Fibroblast of skin of right biceps (primary cell): ENCODE data around the gene CDK11A.
"Not testable (repeated sequence)": the region's sequence is repeated elsewhere in the genome, so short reads cannot be mapped to it uniquely, and the experiment has no call there.

Source experiments
- DNase-seq: peaks from one replicate; pipeline ENCODE4 v3.0.0-alpha.2; 2013

The CDK11A gene

DNA sequence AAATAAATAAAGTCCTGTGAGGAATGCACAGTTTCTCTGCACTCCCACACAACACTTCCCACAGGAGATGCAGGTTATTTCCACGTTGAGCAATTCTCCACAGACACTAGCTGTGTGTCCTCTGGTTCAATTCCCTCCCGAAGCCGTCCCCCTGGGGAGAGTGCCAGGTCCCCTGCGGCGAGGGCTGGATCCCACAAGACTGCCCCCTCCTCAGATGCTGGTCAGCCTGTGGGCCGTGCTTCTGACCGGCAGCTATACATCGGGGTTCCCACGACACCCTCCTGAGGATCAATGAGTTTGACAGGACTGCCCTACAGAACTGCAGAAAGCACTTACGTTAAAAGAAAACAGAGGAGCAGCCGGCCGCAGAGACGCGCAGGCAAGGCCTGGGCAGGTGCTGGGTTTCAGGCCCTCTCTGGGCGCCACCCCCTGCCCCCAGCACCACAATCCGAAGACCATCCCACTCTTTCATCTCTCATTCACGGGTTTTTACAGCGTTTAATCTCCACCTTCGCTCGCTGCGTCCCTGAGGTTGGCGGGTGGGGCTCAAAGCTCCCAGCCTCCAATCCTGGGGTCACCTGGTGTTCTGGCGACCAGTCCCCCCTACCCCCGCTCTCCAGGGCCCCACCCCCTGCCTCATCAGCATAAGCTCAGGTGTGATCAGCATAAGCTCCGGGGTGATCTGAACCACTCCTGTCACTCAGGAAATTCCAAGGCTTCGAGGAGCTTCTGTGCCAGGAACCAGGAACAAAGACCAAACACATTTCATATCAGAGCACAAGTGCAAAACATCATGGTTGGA, 40.9 kb downstream of the CDK11A start:
- no peak for DNase-seq

DNA sequence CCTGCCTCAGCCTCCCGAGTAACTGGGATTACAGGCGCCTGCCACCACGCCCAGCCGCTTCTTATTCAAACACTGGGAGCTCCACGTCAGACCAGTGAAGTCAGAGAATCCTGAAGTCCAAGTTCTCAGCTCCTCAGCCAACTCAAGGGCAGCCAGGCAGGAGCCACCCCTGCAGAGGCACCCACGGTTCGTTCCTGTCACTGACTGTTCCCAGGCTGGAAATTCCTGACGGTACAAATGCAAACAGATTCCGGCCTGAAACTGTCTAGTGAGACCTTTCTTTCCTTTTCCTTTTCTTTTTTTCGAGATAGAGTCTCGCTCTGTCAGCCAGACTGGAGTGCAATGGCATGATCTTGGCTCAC, 43.3 kb downstream of the CDK11A start:
- no peak for DNase-seq

DNA sequence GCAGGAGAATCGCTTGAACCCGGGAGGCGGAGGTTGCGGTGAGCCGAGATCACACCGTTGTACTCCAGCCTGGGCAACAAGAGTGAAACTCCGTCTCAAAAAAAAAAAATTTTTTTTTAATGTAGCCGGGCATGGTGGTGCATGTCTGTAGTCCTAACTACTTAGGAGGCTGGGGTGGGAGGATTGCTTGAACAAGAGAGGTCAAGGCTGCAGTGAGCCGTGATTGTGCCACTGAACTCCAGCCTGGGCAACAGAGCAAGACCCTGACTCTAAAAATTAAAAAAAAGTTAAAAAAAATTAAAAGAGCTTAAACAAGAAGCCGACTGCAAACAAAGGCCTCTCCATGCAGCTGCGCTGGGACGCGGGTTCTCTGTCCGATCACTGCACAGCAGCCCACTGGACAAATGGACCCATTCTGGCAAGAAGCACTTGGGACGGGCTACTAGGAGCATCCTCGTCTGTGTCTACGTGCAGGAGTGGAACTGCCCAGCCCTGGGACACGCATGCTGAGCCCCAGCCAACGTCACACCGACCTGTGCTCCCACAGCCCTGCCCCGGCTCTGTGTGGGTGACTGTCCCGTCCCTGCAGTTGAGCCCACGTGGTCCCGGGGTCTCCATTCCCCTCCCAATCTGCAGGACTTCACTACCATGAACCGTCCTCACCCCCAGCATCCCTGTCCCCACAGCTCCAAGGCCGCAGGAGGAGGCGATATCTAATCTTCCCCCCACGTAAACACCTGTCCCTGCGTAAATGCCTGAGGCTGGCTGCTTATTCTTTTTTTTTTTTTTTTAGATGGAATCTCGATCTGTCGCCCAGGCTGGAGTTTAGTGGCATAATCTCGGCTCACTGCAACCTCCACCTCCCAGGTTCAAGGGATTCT, 43.9 kb downstream of the CDK11A start:
- no peak for DNase-seq

DNA sequence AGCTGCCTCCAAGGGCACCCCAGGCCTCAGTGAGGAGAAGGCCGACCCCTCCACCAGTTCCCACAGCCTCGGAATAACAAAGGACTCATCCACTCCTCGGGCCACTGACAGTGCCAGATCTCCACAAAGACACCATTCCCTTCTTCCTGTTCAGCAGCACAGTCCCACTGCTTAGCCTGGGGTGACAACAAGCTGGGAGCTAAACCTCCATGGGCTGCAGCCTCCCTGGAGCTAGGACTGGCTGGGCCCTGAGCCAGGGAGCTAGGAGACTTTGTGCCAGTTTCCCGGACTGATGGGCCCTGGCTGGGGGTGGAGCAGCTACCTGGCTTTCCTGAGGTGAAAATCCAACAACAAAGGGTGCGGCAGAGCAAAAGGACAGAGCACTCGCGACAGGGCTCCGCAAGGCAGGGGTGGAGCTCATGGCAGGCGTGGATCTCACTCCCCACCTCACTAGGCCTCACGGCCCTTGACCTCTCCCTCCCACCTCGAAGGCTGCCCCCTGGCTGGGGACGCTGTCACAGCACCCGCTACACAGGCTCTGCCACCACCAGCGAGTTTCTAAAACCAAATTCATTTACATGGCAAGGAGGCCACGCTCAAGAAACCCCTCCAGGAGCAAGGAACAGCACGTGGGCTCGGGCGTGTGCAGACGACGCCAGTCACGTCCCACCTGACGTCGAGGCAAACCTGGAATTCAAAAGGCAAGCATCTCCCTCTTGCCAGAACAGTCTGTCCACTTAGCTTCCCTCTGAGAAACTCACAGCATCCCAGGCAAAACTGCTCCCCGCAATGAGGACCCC, 45.4 kb downstream of the CDK11A start:
- no peak for DNase-seq

DNA sequence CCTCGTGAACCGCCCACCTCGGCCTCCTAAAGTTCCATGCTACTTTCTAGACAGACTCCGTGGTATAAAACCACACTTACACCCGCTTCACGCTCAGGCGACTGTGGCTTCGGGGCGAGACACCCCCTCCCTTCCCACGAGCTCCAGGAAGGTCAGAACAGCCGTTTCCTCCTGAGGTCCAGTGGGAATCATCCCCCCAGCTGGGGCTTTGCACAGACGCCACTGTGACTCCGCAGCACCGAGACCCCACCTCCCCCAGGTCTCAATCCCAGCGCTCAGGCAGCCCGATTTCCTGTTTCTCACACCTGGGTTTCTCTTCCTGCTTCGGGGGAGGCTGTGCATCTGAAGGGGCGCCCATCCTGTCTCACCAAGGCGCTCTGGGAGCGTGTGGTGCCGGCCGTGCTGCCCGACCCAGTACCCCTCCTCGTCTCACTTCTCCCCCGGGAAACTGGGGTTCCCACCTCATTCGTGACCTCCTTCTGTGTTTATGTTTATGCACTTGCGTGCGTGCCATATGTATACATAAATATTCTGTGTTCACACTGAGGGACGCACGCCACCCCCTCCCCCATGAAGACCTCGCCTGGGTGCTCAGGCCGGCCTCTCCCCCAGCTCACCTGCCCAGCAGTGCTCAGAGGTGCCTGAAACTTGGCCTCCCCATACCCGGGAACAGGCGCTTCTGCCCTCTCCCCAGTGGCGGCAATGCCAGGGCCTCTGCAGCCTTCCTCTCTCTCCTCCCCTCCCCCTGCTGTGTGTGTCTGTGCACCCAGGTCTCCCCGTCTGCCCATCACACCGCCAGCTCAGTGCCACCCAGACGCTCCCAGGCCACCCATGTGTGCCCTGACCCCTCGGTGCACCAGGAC, 46.2 kb downstream of the CDK11A start:
- no peak for DNase-seq

DNA sequence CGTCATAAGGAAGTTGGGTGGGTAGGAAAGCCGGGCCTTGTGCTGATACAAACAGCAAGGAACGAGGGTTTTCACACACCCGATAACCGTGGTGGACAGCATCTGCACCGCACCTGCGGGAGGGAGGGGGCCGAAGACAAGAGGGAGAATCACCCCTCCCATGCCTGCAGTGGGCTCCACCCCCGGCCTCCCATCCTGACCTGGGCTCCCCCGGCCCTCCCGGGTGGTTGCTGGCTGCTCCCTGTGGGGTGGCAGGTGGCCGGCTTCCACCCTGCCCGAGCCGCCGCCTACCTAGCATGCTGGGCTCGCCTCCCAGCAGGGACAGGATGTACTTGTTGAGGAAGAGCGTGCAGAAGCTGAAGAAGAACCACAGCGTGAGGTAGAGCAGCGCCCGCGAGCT, 48.1 kb downstream of the CDK11A start:
- DNase-seq: not testable (repeated sequence)

DNA sequence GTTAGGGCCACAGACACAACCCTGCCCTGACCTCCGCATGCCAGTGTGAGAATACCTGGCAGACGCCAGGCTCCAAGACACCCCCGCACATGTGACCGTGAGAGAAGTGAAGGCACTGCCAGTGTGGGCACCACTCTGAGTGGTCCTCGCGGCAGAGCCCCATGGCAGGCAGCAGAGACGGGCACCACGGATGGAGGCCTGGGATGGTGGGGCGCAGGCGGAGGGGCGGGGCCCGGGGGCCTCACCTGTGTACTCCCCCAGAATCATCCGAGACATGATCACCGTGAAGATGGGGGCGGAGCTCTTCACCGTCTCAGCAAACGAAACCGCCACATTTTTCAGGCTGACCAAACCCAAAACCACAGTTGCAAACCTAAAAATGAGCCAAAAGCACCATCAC, 48.9 kb downstream of the CDK11A start:
- not testable (repeated sequence) for DNase-seq

DNA sequence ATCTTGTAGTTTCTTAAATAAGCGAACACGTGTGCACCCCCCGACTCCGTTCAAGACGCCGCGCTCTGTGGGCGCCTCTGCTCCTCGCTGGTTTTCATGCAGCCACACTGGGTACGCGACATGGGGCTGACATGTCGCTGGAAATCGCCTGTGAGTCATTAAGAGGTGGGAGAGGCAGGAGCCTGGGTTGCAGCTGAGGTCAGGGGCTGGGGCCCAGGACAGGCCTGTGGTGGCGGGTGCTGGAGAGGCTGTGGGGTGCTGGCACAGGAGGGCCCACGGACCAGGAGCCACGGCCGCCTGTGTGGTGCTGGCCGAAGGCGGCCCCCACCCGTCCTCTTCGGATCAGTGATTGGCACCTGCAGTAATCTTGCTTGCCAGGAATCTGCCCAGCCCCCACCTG, 49.4 kb downstream of the CDK11A start:
- DNase-seq: not testable (repeated sequence)

DNA sequence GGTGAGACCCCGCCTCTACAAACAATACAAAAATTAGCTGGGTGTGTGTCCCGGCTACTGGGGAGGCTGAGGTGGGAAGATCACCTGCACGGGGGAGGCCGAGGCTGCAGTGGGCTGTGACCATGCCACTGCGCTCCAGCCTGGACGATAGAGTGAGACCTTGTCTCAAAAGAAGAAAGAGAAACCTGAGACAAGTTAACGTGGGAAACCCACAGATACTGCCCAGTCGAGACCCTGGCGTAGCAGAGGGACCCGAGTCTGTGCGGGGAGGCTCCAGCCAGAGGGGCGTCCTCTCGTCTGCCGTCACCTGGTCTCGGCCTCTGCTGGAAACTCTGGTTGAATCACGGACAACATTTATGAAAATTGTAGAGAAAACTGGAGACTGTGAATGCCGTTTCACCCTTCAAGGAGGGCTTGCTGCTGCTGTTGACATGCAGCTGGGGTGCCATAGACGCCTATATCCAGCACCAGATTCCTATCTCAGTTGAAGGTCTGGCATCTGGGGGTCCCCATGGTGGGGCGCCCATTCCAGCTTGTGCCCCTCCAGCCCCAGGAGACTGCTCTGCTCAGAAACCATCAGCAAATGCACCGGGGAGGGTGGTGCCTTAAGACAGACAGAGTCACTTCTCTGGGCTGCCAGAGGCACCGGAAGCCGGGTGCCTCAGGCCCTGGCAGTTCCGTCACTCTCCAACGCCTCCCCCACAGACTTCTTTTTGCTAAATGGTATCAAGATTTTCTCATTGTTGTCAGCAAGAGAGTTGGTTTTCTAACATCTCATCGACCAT, 51.8 kb downstream of the CDK11A start:
- DNase-seq: no peak

DNA sequence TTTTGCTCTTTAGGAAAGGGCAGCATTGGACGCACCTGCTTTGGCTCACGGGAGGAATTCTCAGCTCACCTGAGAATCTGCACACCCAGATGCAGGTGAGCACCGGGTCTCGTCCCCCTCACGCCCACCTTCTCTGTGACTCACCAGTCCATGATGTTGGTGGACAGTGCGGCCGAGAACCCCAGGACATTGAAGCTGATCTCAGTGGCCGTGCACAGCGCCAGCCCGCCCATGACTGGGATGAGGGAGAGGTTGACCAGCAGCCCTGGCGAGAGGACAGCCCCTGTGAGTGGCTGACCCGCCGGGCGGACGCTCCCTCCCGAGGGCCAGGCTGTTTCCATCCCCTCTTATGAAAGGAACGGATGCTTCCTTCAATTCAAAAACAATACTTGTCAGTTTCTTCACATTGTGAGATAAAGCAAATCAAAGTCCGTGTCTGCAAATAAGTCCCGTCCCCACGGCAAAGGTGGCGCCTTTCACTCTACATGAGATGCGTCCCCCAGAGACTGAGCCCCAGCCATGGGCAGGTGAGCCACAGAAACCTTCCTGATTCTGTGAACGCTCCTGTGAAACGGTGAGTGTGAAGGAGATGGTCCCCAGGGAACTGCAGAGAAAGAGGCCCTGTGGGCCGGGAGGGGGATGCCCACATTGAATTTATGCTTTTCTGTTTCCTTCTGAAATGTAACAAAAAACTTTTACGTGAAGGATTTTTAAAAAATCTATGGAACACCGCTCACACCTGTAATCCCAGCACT, 52.6 kb downstream of the CDK11A start:
- DNase-seq: no peak

DNA sequence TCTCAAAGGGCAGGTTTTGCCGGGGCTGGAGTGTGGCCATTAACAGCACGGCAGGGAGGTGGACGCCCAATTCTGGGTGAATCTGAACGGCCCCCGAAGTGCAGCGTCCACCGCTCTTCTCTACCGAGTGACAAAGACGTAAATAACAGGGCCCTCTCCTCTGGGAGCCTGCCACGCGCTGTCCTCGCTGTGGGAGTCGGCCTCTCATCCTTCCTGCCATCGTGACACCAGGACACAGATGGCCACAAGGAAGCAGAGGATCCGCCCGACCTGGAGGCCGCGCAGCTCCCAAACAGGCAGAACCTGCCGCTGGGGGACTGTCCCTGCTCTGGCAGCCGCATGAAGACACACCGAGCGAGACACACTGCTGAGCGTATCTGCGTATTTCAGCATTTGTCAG, 53.3 kb downstream of the CDK11A start:
- no peak for DNase-seq

DNA sequence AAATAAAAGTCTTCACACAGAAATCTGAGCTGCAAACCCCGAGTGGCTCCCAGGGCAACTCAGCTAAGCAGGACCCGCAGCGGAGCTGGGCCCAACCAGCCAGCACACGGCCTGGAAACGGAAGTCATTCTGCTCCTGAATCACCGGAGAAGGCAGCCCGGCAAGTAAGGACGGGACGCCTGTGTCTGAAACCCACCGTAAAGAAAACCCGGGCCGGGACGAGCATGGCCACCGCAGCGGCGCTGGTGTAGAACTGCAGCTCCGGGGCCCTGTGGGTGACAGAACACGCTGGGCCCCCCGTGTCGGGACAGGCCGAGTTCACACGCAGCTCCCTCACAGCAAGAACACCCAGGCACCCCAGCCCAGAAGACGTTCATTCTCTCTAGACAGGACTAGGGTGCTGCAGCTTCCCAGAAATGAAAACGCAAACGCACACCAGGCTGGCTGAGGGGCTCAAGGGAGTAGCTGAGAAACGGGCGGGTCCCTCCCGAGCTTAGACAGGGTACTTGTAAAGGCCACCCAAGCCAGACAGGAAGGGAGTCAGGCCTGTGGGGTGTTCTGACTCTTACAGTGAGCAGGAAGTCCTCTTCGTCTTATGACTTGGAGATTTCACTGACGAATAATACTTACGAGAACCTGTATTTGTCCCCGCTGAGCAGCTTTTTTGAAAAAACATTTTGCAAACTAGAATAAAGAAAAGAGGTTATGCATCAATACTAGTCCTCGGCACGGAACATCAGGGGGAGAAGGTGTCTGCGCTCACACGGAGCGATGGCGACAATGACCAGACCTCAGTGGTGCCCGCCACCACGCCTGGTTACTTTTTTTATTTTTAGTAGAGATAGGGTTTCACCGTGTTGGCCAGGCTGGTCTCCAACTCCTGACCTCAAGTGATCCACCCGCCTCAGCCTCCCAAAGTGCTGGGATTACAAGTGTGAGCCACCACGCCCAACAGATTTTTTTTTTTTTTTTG, 54.4 kb downstream of the CDK11A start:
- no peak for DNase-seq

DNA sequence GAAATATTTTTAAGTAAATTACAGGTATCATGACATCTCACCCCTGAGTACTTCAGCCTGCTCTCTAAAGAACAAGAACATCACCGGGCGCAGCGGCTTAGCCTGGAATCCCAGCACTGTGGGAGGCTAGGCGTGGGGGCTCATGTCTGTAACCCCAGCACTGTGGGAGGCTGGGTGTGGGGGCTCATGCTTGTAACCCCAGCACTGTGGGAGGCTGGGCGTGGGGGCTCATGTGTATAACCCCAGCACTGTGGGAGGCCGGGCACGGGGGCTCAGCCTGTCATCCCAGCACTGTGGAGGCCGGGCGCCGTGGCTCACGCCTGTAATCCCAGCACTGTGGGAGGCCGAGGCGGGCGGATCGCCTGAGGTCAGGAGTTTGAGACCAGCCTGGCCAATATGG, 57.6 kb downstream of the CDK11A start:
- DNase-seq: no peak

DNA sequence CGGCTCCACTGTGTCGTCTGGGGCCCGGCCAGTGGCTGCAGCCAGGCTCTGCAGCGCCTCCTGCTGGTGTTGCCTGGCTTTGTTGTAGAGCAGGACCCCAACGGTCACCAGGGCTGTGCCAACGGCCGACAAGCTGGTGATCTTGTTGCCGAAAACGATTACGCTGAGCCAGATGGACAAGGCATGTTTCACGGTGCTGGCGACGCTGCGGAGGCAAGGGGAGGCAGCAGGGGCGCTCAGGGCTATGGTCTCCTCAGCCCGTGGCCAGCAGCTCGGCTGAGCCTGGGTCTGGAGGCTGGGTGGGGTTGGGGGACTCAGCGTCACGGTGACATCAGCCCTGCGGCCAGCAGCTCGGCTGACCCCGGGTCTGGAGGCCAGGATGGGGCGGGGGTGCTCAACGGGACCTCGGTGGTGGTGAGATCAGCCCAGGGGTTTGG, 58.3 kb downstream of the CDK11A start:
- DNase-seq: no peak

DNA sequence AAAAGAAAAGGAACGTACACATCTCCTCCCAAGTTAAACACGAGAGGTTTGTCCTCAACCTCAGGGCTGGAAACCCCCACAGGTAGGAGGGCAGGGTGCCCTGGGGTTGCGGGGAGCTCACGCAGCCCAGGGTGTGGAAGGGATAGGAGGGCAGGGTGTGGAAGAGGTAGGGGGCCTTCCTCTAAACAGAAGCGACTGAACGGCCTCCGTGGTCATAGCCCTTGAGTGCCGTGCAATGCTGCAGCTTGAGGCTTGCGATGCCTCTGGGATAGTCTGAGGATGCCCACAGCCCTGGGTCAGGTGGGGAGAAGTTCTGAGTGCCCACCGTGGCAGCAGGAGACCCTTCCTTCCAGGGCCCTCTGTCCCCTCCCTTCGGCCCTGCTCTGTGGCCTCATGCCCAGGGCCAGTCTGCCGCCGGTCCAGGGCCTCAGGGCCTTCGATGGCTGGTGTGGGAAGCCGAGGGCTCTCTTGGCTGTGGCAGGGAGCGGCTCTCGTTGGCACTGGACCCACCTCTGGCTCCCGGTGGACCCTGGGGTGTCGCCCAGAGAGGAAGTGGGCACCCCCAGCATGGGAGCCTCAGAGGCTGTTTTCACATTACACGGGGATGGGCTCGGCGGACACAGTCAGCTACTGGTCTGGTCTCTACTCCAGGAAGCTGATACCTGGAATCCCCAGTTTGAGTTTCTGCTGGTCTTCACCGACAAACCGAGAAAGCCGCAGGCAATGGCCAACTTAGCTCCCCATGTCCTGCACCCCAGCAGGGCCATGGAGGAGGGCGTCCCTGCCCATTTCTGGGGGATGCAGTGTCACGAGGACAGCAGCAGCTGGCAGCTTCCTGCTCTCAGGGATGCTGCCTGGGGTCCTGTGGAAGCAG, 59.0 kb downstream of the CDK11A start:
- no peak for DNase-seq

DNA sequence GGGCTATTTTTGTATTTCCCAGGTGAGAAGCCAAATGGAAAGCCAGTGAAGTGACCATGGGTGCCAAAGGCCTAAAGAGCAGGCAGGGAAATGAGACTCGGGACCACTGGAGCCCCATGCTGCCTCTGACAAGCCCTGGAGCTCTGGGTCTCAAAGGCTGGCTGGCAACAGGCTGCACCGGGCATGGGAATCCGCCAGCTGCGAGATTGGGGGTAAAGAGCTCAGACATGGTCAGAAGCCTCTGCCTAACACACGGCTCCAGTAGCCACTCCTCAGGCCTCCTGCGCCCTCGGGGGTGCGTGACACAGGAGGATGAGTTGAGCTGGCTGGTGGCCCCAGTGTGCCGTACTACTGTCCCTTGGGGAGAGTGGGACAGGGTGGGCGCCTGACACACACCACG, 59.8 kb downstream of the CDK11A start:
- DNase-seq: not testable (repeated sequence)

DNA sequence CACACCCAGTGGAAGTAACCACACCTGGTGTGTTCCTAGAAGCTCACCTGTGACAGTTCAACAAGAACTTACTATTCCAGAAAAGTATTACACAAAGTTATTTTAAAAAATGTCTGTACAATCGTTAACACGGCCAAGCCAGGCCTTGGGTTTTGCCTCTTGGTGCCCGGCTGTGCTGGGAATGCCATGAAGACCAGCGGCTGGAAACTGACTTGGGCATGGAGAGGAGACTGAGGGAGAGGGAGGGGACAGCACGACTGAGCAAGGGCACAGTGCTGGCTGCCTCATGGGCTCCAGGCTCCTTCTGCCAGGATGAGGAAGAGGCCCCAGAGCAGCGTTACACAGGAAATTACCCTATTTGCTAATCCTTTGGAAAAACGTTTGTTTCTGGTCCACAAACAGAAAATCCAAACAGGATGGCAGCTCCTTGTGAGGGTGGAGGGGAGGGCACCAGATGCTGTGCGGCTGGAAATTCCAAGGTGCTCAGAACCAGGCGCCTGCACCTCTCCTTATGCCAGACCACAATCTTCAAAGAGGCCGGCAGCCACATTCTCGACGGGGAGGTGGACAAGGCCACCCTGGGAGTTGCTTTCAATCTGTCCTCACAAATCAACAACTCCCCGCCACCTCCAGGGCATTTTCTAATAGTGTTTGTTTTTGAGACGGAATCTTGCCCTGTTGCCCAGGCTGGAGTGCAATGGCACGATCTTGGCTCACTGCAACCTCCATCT, 61.2 kb downstream of the CDK11A start:
- not testable (repeated sequence) for DNase-seq

DNA sequence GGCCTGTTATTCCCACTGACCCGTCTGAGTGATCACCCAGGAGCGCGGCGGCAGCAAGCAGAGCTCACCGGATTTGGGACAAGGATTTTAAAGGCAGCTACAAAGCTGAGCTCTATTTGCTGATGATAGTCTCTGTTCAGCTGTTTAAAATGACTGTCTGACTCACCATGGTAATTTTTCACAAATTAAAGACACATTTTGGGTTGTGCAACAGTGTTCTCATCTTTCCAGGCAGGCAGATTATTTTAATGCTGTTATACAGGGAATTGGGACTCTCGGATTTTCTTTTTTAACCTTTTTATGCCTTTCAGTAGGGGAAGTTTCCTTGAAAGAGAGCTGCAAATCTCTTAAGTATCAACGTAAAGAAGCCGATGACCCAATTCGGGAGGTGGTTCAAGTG, 61.8 kb downstream of the CDK11A start:
- DNase-seq: peak; percentile 42
